Measurements from ENCODE around the gene LRRC8C.
A peak's percentile ranks its signal among the peaks of the same experiment; 100 is the strongest.

LRRC8C gene

DNA sequence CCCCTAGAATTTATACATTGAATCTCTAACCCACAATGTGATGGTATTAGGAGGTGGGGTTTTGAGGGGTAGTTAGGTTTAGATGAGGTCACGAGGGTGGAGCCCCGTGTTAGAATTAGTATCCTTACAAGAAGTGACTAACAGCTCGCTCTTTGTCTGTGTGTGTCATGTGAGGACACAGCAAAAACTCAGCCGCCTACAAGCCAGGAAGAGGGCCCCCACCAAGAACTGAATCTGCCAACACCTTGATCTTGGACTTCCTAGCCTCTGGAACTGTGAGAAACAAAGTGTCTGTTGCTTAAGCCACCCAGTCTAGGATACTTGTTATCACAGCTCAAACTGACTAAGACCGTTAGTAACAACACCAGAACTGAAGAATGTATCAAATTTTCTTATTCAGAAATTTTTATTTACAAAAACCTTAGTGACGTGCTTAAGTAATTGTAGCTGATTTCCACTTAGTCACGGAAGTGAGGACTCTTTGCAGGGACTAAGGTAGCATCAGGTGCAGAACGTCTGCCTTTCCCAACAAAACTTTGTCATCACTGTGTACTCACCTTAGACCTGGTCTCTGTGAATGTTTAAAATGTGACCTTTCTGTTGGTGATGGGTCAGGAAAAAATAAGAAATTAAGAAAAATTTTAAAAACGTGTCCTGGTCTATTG is 24.5 kb upstream of the LRRC8C start:
- H3K9me3 ChIP-seq (replicated peaks in 1 of 2; ENCODE audit: control insufficient read depth in 2 of 2, insufficient read depth in 1 of 2, low read depth in 1 of 2, low read length in 2 of 2) = no peaks in the 10 kb centered on the region
- H3K4me1 ChIP-seq (ENCODE audit: control insufficient read depth in 2 of 2, insufficient read depth in 1 of 2, low read depth in 1 of 2, low read length in 2 of 2) = no peaks in the 10 kb centered on the region
- H4K91ac ChIP-seq (ENCODE audit: low read depth, low read length, poor library complexity) = no peak overlapping the region
- no peak overlapping the region for H3K4ac ChIP-seq (ENCODE audit: low read length)
- no peaks in the 10 kb centered on the region for H3K79me1 ChIP-seq (ENCODE audit: low read depth, low read length)
- H3K4me2 ChIP-seq (ENCODE audit: insufficient read depth, low read length, poor library complexity, severe bottlenecking) = no peak overlapping the region
- no peaks in the 10 kb centered on the region for H3K36me3 ChIP-seq (replicated peaks in 1 of 2; ENCODE audit: control insufficient read depth in 2 of 2, insufficient read depth in 2 of 2, low read length in 2 of 2)
- H2AFZ ChIP-seq (ENCODE audit: low read length) = no peak overlapping the region
- no peak overlapping the region for H2BK15ac ChIP-seq (ENCODE audit: low read length)
- H3K23ac ChIP-seq (ENCODE audit: low read depth, low read length, poor library complexity) = no peak overlapping the region
- H3K27ac ChIP-seq (replicated peaks; ENCODE audit: low read length) = no peak overlapping the region
- H3K4me3 ChIP-seq (ENCODE audit: low read length in 2 of 2) = no peak overlapping the region
- no peak overlapping the region for H3K14ac ChIP-seq (ENCODE audit: low read length)
- no peak overlapping the region for H2AK5ac ChIP-seq (ENCODE audit: low read depth, low read length)
- no peak overlapping the region for H3K9ac ChIP-seq (ENCODE audit: low read depth, low read length, poor library complexity)
- H2BK5ac ChIP-seq (ENCODE audit: low read length) = no peak overlapping the region
- H2BK120ac ChIP-seq (ENCODE audit: low read depth, low read length) = no peak overlapping the region
- H3K18ac ChIP-seq (ENCODE audit: low read length) = no peak overlapping the region
- no peak overlapping the region for H2BK12ac ChIP-seq (ENCODE audit: low read length)
- no peak for DNase-seq (ENCODE audit: low spot score)
- WGBS, 2 donors (ENCODE audit: extremely low coverage in 2 of 2, insufficient read length in 2 of 2, insufficient replicate concordance in 1 of 2) = no CpG with 5 or more reads among the region's 9 CpGs
- H3K27me3 ChIP-seq (ENCODE audit: control insufficient read depth in 3 of 3, insufficient read depth in 3 of 3, low read depth in 1 of 3, low read length in 3 of 3) = no peaks in the 10 kb centered on the region
- H4K8ac ChIP-seq (ENCODE audit: low read depth, low read length) = no peak overlapping the region

DNA sequence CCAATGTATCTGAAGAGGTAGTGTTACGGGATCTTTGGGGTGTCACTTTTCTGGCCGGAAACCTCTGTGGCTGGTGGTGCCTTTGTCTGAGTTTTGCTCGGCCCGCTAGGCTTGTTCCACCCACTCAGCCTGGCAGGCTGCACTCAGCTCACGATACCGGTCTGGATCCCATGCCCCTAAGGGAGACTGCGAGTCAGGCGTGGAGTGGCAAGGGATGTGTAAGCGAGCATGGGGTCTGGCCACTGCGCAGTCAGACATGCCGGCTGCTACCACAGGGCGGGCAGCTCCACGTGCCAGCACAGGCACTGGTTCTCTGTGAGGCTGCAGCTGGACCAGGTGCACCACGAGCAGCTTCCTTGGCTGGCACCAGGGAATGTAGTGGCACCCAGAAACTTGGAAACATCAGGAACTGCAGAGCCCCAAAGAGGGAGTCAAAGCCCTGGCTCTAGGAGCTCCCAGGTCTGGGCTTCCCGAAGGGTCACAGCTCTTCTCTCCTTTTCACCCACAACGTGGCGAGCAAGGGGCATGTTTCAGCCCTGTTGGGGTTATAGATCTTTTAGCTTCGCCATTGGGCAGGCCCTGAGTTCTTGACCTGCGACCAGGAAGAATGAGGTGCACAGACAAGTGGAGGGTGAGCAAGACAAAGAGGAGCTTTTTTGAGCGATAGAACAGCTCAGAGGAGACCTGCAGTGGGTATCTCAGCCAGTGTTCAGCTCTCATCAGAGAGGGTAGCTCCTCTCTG is 23.8 kb upstream of the LRRC8C start:
- Histone ChIP-seq H3K14ac (ENCODE audit: low read length) (peak overlapping the region; percentile 2), H2BK15ac (ENCODE audit: low read length) (no peak overlapping the region), H2BK120ac (ENCODE audit: low read depth, low read length) (no peak overlapping the region), H3K4me3 (ENCODE audit: low read length in 2 of 2) (no peak overlapping the region), H3K18ac (ENCODE audit: low read length) (peak overlapping the region; percentile 62), H3K27me3 (ENCODE audit: control insufficient read depth in 3 of 3, insufficient read depth in 3 of 3, low read depth in 1 of 3, low read length in 3 of 3) (no peaks in the 10 kb centered on the region), H3K79me1 (ENCODE audit: low read depth, low read length) (no peaks in the 10 kb centered on the region), H3K4ac (ENCODE audit: low read length) (no peak overlapping the region), H3K9me3 (replicated peaks in 1 of 2; ENCODE audit: control insufficient read depth in 2 of 2, insufficient read depth in 1 of 2, low read depth in 1 of 2, low read length in 2 of 2) (no peaks in the 10 kb centered on the region), H3K4me2 (ENCODE audit: insufficient read depth, low read length, poor library complexity, severe bottlenecking) (no peak overlapping the region), H4K91ac (ENCODE audit: low read depth, low read length, poor library complexity) (no peak overlapping the region), H2AFZ (ENCODE audit: low read length) (peak overlapping the region; percentile 9), H4K8ac (ENCODE audit: low read depth, low read length) (no peak overlapping the region), H3K36me3 (replicated peaks in 1 of 2; ENCODE audit: control insufficient read depth in 2 of 2, insufficient read depth in 2 of 2, low read length in 2 of 2) (no peaks in the 10 kb centered on the region), H2BK5ac (ENCODE audit: low read length) (no peak overlapping the region), H3K4me1 (ENCODE audit: control insufficient read depth in 2 of 2, insufficient read depth in 1 of 2, low read depth in 1 of 2, low read length in 2 of 2) (no peaks in the 10 kb centered on the region), H3K27ac (replicated peaks; ENCODE audit: low read length) (no peak overlapping the region), H3K9ac (ENCODE audit: low read depth, low read length, poor library complexity) (no peak overlapping the region), H2AK5ac (ENCODE audit: low read depth, low read length) (no peak overlapping the region), H3K23ac (ENCODE audit: low read depth, low read length, poor library complexity) (peak overlapping the region; percentile 90), H2BK12ac (ENCODE audit: low read length) (no peak overlapping the region)
- DNase-seq (ENCODE audit: low spot score) = no peak
- whole genome bisulfite sequencing, 2 donors (ENCODE audit: extremely low coverage in 2 of 2, insufficient read length in 2 of 2, insufficient replicate concordance in 1 of 2) = no CpG with 5 or more reads among the region's 20 CpGs

DNA sequence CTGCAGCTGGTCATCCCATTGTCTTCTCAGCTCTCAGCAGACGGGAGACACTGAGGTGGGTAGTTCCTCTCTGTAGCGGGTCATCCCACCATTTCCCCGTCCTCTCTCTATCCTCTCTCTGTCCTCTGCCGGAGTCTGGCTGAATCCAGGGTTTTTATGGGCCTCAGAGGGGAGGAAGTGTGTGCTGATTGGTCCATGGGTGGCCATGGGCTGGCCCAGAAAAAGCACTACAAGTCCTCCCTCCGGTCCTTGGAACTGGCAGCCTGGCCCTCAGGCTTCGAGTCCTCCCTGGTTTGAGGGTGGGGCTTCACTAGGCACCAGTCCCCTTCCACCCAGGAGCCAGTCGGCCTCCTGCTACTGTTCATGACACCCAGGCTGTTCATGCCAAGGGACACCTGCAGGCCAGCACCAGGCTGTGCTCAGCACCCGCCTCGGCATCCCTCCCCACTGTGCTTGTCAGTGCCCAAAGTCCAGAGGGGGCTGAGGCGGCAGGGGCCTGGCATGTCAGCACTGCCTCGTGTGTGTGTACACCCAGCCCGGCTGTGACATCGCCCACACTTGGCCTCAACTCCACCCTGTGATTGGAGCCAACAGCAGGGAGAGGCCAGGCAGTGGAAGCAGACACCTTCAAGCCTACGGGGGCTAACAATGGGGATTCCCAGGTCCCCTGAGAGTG is 23.0 kb upstream of the LRRC8C start:
- no peak overlapping the region for H3K4me2 ChIP-seq (ENCODE audit: insufficient read depth, low read length, poor library complexity, severe bottlenecking)
- no peaks in the 10 kb centered on the region for H3K9me3 ChIP-seq (replicated peaks in 1 of 2; ENCODE audit: control insufficient read depth in 2 of 2, insufficient read depth in 1 of 2, low read depth in 1 of 2, low read length in 2 of 2)
- no peak overlapping the region for H2BK15ac ChIP-seq (ENCODE audit: low read length)
- no peak overlapping the region for H2BK5ac ChIP-seq (ENCODE audit: low read length)
- no peak overlapping the region for H4K8ac ChIP-seq (ENCODE audit: low read depth, low read length)
- H3K79me1 ChIP-seq (ENCODE audit: low read depth, low read length) = no peaks in the 10 kb centered on the region
- H3K18ac ChIP-seq (ENCODE audit: low read length) = peak overlapping the region; percentile 30
- no peak for DNase-seq (ENCODE audit: low spot score)
- no peak overlapping the region for H2BK120ac ChIP-seq (ENCODE audit: low read depth, low read length)
- H3K23ac ChIP-seq (ENCODE audit: low read depth, low read length, poor library complexity) = peak overlapping the region; percentile 28
- no peak overlapping the region for H3K9ac ChIP-seq (ENCODE audit: low read depth, low read length, poor library complexity)
- H2AK5ac ChIP-seq (ENCODE audit: low read depth, low read length) = peak overlapping the region; percentile 27
- no peak overlapping the region for H3K4ac ChIP-seq (ENCODE audit: low read length)
- H3K36me3 ChIP-seq (replicated peaks in 1 of 2; ENCODE audit: control insufficient read depth in 2 of 2, insufficient read depth in 2 of 2, low read length in 2 of 2) = no peaks in the 10 kb centered on the region
- peak overlapping the region; percentile 71 for H3K14ac ChIP-seq (ENCODE audit: low read length)
- H2AFZ ChIP-seq (ENCODE audit: low read length) = peak overlapping the region; percentile 9
- peak overlapping the region; percentile 28 for H4K91ac ChIP-seq (ENCODE audit: low read depth, low read length, poor library complexity)
- H3K4me1 ChIP-seq (ENCODE audit: control insufficient read depth in 2 of 2, insufficient read depth in 1 of 2, low read depth in 1 of 2, low read length in 2 of 2) = no peaks in the 10 kb centered on the region
- no peak overlapping the region for H2BK12ac ChIP-seq (ENCODE audit: low read length)
- H3K27me3 ChIP-seq (ENCODE audit: control insufficient read depth in 3 of 3, insufficient read depth in 3 of 3, low read depth in 1 of 3, low read length in 3 of 3) = no peaks in the 10 kb centered on the region
- H3K4me3 ChIP-seq (ENCODE audit: low read length in 2 of 2) = no peak overlapping the region
- no peak overlapping the region for H3K27ac ChIP-seq (replicated peaks; ENCODE audit: low read length)
- WGBS, 2 donors (ENCODE audit: extremely low coverage in 2 of 2, insufficient read length in 2 of 2, insufficient replicate concordance in 1 of 2) = no CpG with 5 or more reads among the region's 14 CpGs

DNA sequence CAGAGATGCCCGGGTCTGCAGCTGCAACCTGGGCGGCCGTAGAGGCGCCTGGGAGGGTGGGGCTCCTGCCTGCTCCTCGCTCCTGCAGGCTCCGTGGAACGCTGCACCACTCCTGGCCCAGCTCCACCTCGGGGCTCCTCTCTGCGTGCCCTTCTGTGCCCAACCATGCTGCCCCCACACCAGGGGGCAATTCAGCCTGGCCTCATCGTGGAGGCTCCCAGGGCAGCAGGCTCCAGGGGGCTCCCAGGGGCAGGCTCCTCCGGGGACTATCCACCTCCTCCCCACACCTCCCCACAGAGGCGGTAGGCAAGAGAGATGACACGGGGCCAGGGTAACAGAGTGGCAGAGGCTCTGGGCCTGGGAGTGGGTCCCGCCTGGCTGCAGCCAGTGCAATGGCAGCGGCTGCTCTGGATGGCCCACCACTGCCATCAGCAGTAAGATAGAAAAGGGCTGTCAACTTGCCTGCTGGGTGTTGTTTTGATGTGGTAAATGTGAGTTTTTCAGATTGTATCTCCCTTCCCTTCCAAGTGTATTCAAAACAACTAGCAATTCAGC is 22.4 kb upstream of the LRRC8C start:
- H3K9ac ChIP-seq (ENCODE audit: low read depth, low read length, poor library complexity) = no peak overlapping the region
- H2AK5ac ChIP-seq (ENCODE audit: low read depth, low read length) = no peak overlapping the region
- no peak overlapping the region for H4K91ac ChIP-seq (ENCODE audit: low read depth, low read length, poor library complexity)
- H3K4ac ChIP-seq (ENCODE audit: low read length) = no peak overlapping the region
- no peak overlapping the region for H2BK120ac ChIP-seq (ENCODE audit: low read depth, low read length)
- H3K36me3 ChIP-seq (replicated peaks in 1 of 2; ENCODE audit: control insufficient read depth in 2 of 2, insufficient read depth in 2 of 2, low read length in 2 of 2) = no peaks in the 10 kb centered on the region
- peak overlapping the region; percentile 28 for H3K23ac ChIP-seq (ENCODE audit: low read depth, low read length, poor library complexity)
- H2BK5ac ChIP-seq (ENCODE audit: low read length) = no peak overlapping the region
- no peak overlapping the region for H2BK12ac ChIP-seq (ENCODE audit: low read length)
- no peak overlapping the region for H3K27ac ChIP-seq (replicated peaks; ENCODE audit: low read length)
- no peaks in the 10 kb centered on the region for H3K27me3 ChIP-seq (ENCODE audit: control insufficient read depth in 3 of 3, insufficient read depth in 3 of 3, low read depth in 1 of 3, low read length in 3 of 3)
- peak overlapping the region; percentile 15 for H3K14ac ChIP-seq (ENCODE audit: low read length)
- H3K18ac ChIP-seq (ENCODE audit: low read length) = peak overlapping the region; percentile 65
- H4K8ac ChIP-seq (ENCODE audit: low read depth, low read length) = no peak overlapping the region
- H3K4me2 ChIP-seq (ENCODE audit: insufficient read depth, low read length, poor library complexity, severe bottlenecking) = no peak overlapping the region
- no peak overlapping the region for H2BK15ac ChIP-seq (ENCODE audit: low read length)
- H3K4me1 ChIP-seq (ENCODE audit: control insufficient read depth in 2 of 2, insufficient read depth in 1 of 2, low read depth in 1 of 2, low read length in 2 of 2) = no peaks in the 10 kb centered on the region
- no peaks in the 10 kb centered on the region for H3K79me1 ChIP-seq (ENCODE audit: low read depth, low read length)
- H3K9me3 ChIP-seq (replicated peaks in 1 of 2; ENCODE audit: control insufficient read depth in 2 of 2, insufficient read depth in 1 of 2, low read depth in 1 of 2, low read length in 2 of 2) = no peaks in the 10 kb centered on the region
- no CpG with 5 or more reads among the region's 15 CpGs for WGBS, 2 donors (ENCODE audit: extremely low coverage in 2 of 2, insufficient read length in 2 of 2, insufficient replicate concordance in 1 of 2)
- H2AFZ ChIP-seq (ENCODE audit: low read length) = no peak overlapping the region
- no peak for DNase-seq (ENCODE audit: low spot score)
- H3K4me3 ChIP-seq (ENCODE audit: low read length in 2 of 2) = no peak overlapping the region

Data from neuronal stem cell (in vitro differentiated cells).